Neuronal stem cell (in vitro differentiated cells): Measurements from ENCODE around the gene PPM1B.

ENCODE experiments used
- DNase-seq: peaks from one replicate; pipeline ENCODE4 v3.0.0-alpha.2; 2013; ENCODE audit warnings: low spot score
- H2AFZ ChIP-seq: one replicate; pipeline ENCODE4 v1.6.1; 2013; ENCODE audit warnings: mild to moderate bottlenecking, low read length, inconsistent platforms
- H2AK5ac ChIP-seq: 2 replicates; pipeline ENCODE4 v1.6.1; 2013; ENCODE audit warnings: low read depth, mild to moderate bottlenecking, inconsistent platforms, low read length, moderate library complexity, mixed read lengths
- H2BK120ac ChIP-seq: 2 replicates; pipeline ENCODE4 v1.6.1; 2013; ENCODE audit warnings: low read depth, mild to moderate bottlenecking, inconsistent platforms, low read length, moderate library complexity, mixed read lengths
- H2BK12ac ChIP-seq: one replicate; pipeline ENCODE4 v1.6.1; 2013; ENCODE audit warnings: low read length, inconsistent platforms
- H2BK15ac ChIP-seq: 2 replicates; pipeline ENCODE4 v1.6.1; 2013; ENCODE audit warnings: mild to moderate bottlenecking, low read length, inconsistent platforms, mixed read lengths
- H2BK5ac ChIP-seq: one replicate; pipeline ENCODE4 v1.6.1; 2013; ENCODE audit warnings: inconsistent platforms, mild to moderate bottlenecking, low read length, moderate library complexity
- H3K14ac ChIP-seq: one replicate; pipeline ENCODE4 v1.6.1; 2013; ENCODE audit warnings: low read length, inconsistent platforms
- H3K18ac ChIP-seq: 2 replicates; pipeline ENCODE4 v1.6.1; 2013; ENCODE audit warnings: low read length, inconsistent platforms
- H3K23ac ChIP-seq: 2 replicates; pipeline ENCODE4 v1.6.1; 2013; ENCODE audit warnings: low read depth, mild to moderate bottlenecking, mixed read lengths, low read length, inconsistent platforms; ENCODE audit not compliant: poor library complexity
- H3K27ac ChIP-seq: replicated peaks from 3 replicates; pipeline ENCODE4 v1.5.1; 2013; ENCODE audit warnings: low read length, inconsistent platforms
- H3K27me3 ChIP-seq, 3 experiments: 2 replicates each; pipeline ENCODE4 v1.6.1; 2013; ENCODE audit warnings: low read length in 3 of 3, mild to moderate bottlenecking in 2 of 3, inconsistent platforms in 1 of 3, low read depth in 1 of 3, mixed read lengths in 1 of 3, moderate library complexity in 1 of 3; ENCODE audit not compliant: control insufficient read depth in 3 of 3, insufficient read depth in 3 of 3
- H3K36me3 ChIP-seq, 2 donors: replicated peaks in 1 of 2; 2 replicates each; pipeline ENCODE4 v1.6.1; 2013; ENCODE audit warnings: low read length in 2 of 2; ENCODE audit not compliant: control insufficient read depth in 2 of 2, insufficient read depth in 2 of 2
- H3K4ac ChIP-seq: 2 replicates; pipeline ENCODE4 v1.6.1; 2013; ENCODE audit warnings: inconsistent platforms, mild to moderate bottlenecking, low read length, moderate library complexity
- H3K4me1 ChIP-seq, 2 donors: 1 replicate in 1 of 2; 2 replicates in 1 of 2; pipeline ENCODE4 v1.6.1; 2013; ENCODE audit warnings: low read length in 2 of 2, low read depth in 1 of 2; ENCODE audit not compliant: control insufficient read depth in 2 of 2, insufficient read depth in 1 of 2
- H3K4me2 ChIP-seq: one replicate; pipeline ENCODE4 v1.6.1; 2013; ENCODE audit warnings: mild to moderate bottlenecking, low read length, inconsistent platforms; ENCODE audit not compliant: insufficient read depth, poor library complexity, severe bottlenecking
- H3K4me3 ChIP-seq, 2 donors: 2 replicates each; pipeline ENCODE4 v1.5.1; 2013; ENCODE audit warnings: low read length in 2 of 2, mild to moderate bottlenecking in 2 of 2, inconsistent platforms in 1 of 2, moderate library complexity in 1 of 2
- H3K79me1 ChIP-seq: one replicate; pipeline ENCODE4 v1.6.1; 2013; ENCODE audit warnings: low read depth, mild to moderate bottlenecking, inconsistent platforms, low read length, moderate library complexity
- H3K9ac ChIP-seq: one replicate; pipeline ENCODE4 v1.6.1; 2013; ENCODE audit warnings: mild to moderate bottlenecking, low read depth, low read length, inconsistent platforms; ENCODE audit not compliant: poor library complexity
- H3K9me3 ChIP-seq, 2 donors: replicated peaks in 1 of 2; 2 replicates each; pipeline versions ENCODE3 to v1.6.1; 2013; ENCODE audit warnings: low read length in 2 of 2, mild to moderate bottlenecking in 2 of 2, inconsistent platforms in 1 of 2, low read depth in 1 of 2, mixed read lengths in 1 of 2, moderate library complexity in 1 of 2; ENCODE audit not compliant: control insufficient read depth in 2 of 2, insufficient read depth in 1 of 2
- H4K8ac ChIP-seq: one replicate; pipeline ENCODE4 v1.6.1; 2013; ENCODE audit warnings: low read depth, mild to moderate bottlenecking, inconsistent platforms, low read length, moderate library complexity
- H4K91ac ChIP-seq: one replicate; pipeline ENCODE4 v1.6.1; 2013; ENCODE audit warnings: low read length, low read depth, mild to moderate bottlenecking, inconsistent platforms; ENCODE audit not compliant: poor library complexity
- WGBS, 2 donors: extraction: QIAGEN DNeasy Blood & Tissue Kit; methylation state at CpG; one replicate each; pipeline ENCODE4 v1.1.7; 2013; ENCODE audit warnings: missing lambda C conversion rate in 2 of 2, mixed read lengths in 1 of 2; ENCODE audit not compliant: insufficient read length in 2 of 2, insufficient replicate concordance in 1 of 2; ENCODE audit errors: extremely low coverage in 2 of 2; 5-methylcytosine and 5-hydroxymethylcytosine counted together

Gene PPM1B

DNA sequence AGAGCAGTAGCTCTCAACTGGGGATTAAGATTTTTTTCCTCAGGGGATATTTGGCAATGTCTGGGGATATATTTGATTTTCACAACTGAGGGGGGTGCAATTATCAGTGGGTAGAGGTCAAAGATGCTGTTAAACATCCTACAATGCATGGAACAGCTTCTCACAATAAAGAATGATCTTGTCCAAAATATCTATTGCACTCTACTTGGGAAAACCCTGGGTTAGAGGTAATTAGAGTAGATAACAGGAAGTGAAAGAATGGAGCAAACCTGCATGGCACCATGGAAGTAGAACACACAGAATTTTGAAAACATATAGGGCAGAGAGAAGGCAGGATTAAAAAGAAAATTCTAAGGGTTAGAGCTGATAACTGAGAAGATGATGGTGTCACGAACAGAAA lies 26.4 kb upstream of the PPM1B start:
- no peak overlapping the region for H2AK5ac ChIP-seq

GRCh38 chr2:44143701-44144100 lies 25.0 kb upstream of the PPM1B start:
- Histone ChIP-seq H2BK12ac (no peak overlapping the region), H3K9ac (no peak overlapping the region), H3K27ac (no peak overlapping the region), H3K4me1 (no peaks in the 10 kb centered on the region), H3K9me3 (no peaks in the 10 kb centered on the region), H3K36me3 (no peaks in the 10 kb centered on the region), H2BK15ac (no peak overlapping the region), H4K8ac (no peak overlapping the region), H3K27me3 (no peaks in the 10 kb centered on the region), H2BK5ac (no peak overlapping the region), H3K4ac (no peak overlapping the region), H2AFZ (no peak overlapping the region), H3K79me1 (no peaks in the 10 kb centered on the region), H4K91ac (no peak overlapping the region), H3K4me2 (no peak overlapping the region), H2BK120ac (no peak overlapping the region), H3K18ac (no peak overlapping the region), H3K23ac (no peak overlapping the region), H3K14ac (no peak overlapping the region), H2AK5ac (no peak overlapping the region), H3K4me3 (no peak overlapping the region)
- no CpG with 5 or more reads among the region's 3 CpGs for WGBS, 2 donors
- no peak for DNase-seq

More for the DNA sequence above, 26.4 kb upstream of the PPM1B start:
- Histone ChIP-seq H3K9me3 (no peaks in the 10 kb centered on the region), H3K4me2 (no peak overlapping the region), H3K9ac (no peak overlapping the region), H3K23ac (no peak overlapping the region), H2BK12ac (no peak overlapping the region), H3K4ac (no peak overlapping the region), H3K4me3 (no peak overlapping the region), H3K27ac (no peak overlapping the region), H2BK120ac (no peak overlapping the region), H3K36me3 (no peaks in the 10 kb centered on the region), H2AFZ (no peak overlapping the region), H2BK5ac (no peak overlapping the region), H3K14ac (no peak overlapping the region), H3K18ac (no peak overlapping the region), H4K8ac (no peak overlapping the region), H3K79me1 (no peaks in the 10 kb centered on the region), H4K91ac (no peak overlapping the region), H3K4me1 (no peaks in the 10 kb centered on the region), H2BK15ac (no peak overlapping the region), H3K27me3 (no peaks in the 10 kb centered on the region)
- no peak for DNase-seq
- no CpG with 5 or more reads among the region's 1 CpG for WGBS, 2 donors

- H3K9me3 ChIP-seq: no peaks in the 10 kb centered on the region
- no peak overlapping the region for H3K18ac ChIP-seq
- no CpG with 5 or more reads among the region's 1 CpG for WGBS, 2 donors
Observed at GRCh38 chr2:44148999-44149398, 19.7 kb upstream of the PPM1B start.

GRCh38 chr2:44150473-44150872 lies 18.2 kb upstream of the PPM1B start:
- WGBS, 2 donors: no CpG with 5 or more reads among the region's 3 CpGs
- H2AFZ ChIP-seq: no peak overlapping the region
- H3K18ac ChIP-seq: no peak overlapping the region
- no peak overlapping the region for H3K14ac ChIP-seq
- no peak overlapping the region for H4K8ac ChIP-seq
- H2BK15ac ChIP-seq: no peak overlapping the region
- no peak overlapping the region for H2BK120ac ChIP-seq
- H4K91ac ChIP-seq: no peak overlapping the region
- H3K36me3 ChIP-seq: no peaks in the 10 kb centered on the region
- H3K27me3 ChIP-seq: peaks cover 0 to 2% (median 0%) of the 10 kb centered on the region in 3 experiments
- no peaks in the 10 kb centered on the region for H3K79me1 ChIP-seq
- H2BK12ac ChIP-seq: no peak overlapping the region
- H3K23ac ChIP-seq: no peak overlapping the region
- H3K9me3 ChIP-seq: no peaks in the 10 kb centered on the region
- no peak for DNase-seq
- no peak overlapping the region for H3K27ac ChIP-seq
- no peak overlapping the region for H3K4me2 ChIP-seq
- H2BK5ac ChIP-seq: no peak overlapping the region
- H3K4me3 ChIP-seq: no peak overlapping the region
- no peak overlapping the region for H3K9ac ChIP-seq
- no peak overlapping the region for H2AK5ac ChIP-seq
- no peak overlapping the region for H3K4ac ChIP-seq
- H3K4me1 ChIP-seq: no peaks in the 10 kb centered on the region

More at GRCh38 chr2:44148999-44149398, 19.7 kb upstream of the PPM1B start:
- Histone ChIP-seq H3K36me3 (no peaks in the 10 kb centered on the region), H2BK120ac (no peak overlapping the region), H3K27ac (no peak overlapping the region), H3K4me2 (no peak overlapping the region), H3K9ac (no peak overlapping the region), H2AFZ (no peak overlapping the region), H4K8ac (no peak overlapping the region), H3K14ac (no peak overlapping the region), H3K4ac (no peak overlapping the region), H3K4me3 (no peak overlapping the region), H3K79me1 (no peaks in the 10 kb centered on the region), H2BK15ac (no peak overlapping the region), H2AK5ac (no peak overlapping the region), H2BK5ac (no peak overlapping the region), H3K23ac (no peak overlapping the region), H4K91ac (no peak overlapping the region), H3K27me3 (no peaks in the 10 kb centered on the region), H2BK12ac (no peak overlapping the region), H3K4me1 (no peaks in the 10 kb centered on the region)
- DNase-seq: no peak
